Subcutaneous abdominal adipose tissue (tissue), 5 donors: ENCODE data around the gene GNG7.
"Not testable (repeated sequence)": the region's sequence is repeated elsewhere in the genome, so short reads cannot be mapped to it uniquely, and the experiment has no call there.

ENCODE experiments used
- H3K27ac ChIP-seq: one replicate; pipeline ENCODE4 v1.7.0; 2013; ENCODE audit warnings: low read depth, mild to moderate bottlenecking, inconsistent platforms, low read length, moderate library complexity
- H3K27me3 ChIP-seq, 5 donors: one replicate each; pipeline ENCODE4 v1.7.0; 2013; ENCODE audit warnings: low read length in 5 of 5, inconsistent platforms in 1 of 5; ENCODE audit not compliant: control insufficient read depth in 5 of 5, insufficient read depth in 4 of 5
- H3K36me3 ChIP-seq, 5 donors: one replicate each; pipeline ENCODE4 v1.7.0; 2013; ENCODE audit warnings: low read length in 5 of 5; ENCODE audit not compliant: control insufficient read depth in 5 of 5, insufficient read depth in 5 of 5
- H3K4me1 ChIP-seq, 5 donors: one replicate each; pipeline ENCODE4 v1.7.0; 2013; ENCODE audit warnings: low read length in 5 of 5, mild to moderate bottlenecking in 3 of 5, moderate library complexity in 1 of 5; ENCODE audit not compliant: control insufficient read depth in 5 of 5, insufficient read depth in 5 of 5
- H3K4me3 ChIP-seq, 5 donors: one replicate each; pipeline ENCODE4 v1.7.0; 2013; ENCODE audit warnings: low read length in 5 of 5, low read depth in 1 of 5
- H3K9ac ChIP-seq, 5 donors: one replicate each; pipeline ENCODE4 v1.7.0; 2013; ENCODE audit warnings: low read length in 5 of 5, mild to moderate bottlenecking in 4 of 5, moderate library complexity in 3 of 5
- H3K9me3 ChIP-seq, 5 donors: one replicate each; pipeline ENCODE4 v1.7.0; 2013; ENCODE audit warnings: low read length in 5 of 5; ENCODE audit not compliant: control insufficient read depth in 5 of 5
- donor health status: healthy.
- donor health status: healthy.
- donor health status: healthy.
- donor health status: healthy.
- donor health status: healthy.

The GNG7 gene

GRCh38 chr19:2665103-2665502 is 37.4 kb downstream of the GNG7 start:
- H3K27ac ChIP-seq: no peak overlapping the region
- no peaks in the 10 kb centered on the region for H3K27me3 ChIP-seq

GRCh38 chr19:2663920-2664571 is 38.4 kb downstream of the GNG7 start:
- Histone ChIP-seq H3K4me1 (no peaks in the 10 kb centered on the region), H3K36me3 (no peaks in the 10 kb centered on the region), H3K9me3 (peaks cover 0 to 13% (median 8%) of the 10 kb centered on the region in 5 donors), H3K9ac (no peak overlapping the region), H3K27ac (no peak overlapping the region), H3K27me3 (no peaks in the 10 kb centered on the region), H3K4me3 (no peak overlapping the region)

More at GRCh38 chr19:2665103-2665502, 37.4 kb downstream of the GNG7 start:
- no peaks in the 10 kb centered on the region for H3K36me3 ChIP-seq
- H3K9me3 ChIP-seq: peaks cover 0 to 13% (median 8%) of the 10 kb centered on the region in 5 donors
- H3K4me1 ChIP-seq: no peaks in the 10 kb centered on the region
- no peak overlapping the region for H3K4me3 ChIP-seq
- no peak overlapping the region for H3K9ac ChIP-seq

- Histone ChIP-seq H3K9ac (no peak overlapping the region), H3K4me3 (no peak overlapping the region), H3K4me1 (no peaks in the 10 kb centered on the region), H3K27ac (no peak overlapping the region), H3K9me3 (peaks cover 0 to 13% (median 8%) of the 10 kb centered on the region in 5 donors), H3K27me3 (no peaks in the 10 kb centered on the region), H3K36me3 (no peaks in the 10 kb centered on the region)
These were observed 40.9 kb downstream of the GNG7 start for GRCh38 chr19:2661615-2662014.

- Histone ChIP-seq H3K27ac (no peak overlapping the region), H3K9ac (no peak overlapping the region), H3K36me3 (no peaks in the 10 kb centered on the region), H3K9me3 (peaks cover 0 to 13% (median 8%) of the 10 kb centered on the region in 5 donors), H3K27me3 (no peaks in the 10 kb centered on the region), H3K4me1 (no peaks in the 10 kb centered on the region), H3K4me3 (no peak overlapping the region)
These were observed 42.5 kb downstream of the GNG7 start for GRCh38 chr19:2659856-2660432.

- Histone ChIP-seq H3K27me3 (peaks cover 0 to 14% (median 7%) of the 10 kb centered on the region in 5 donors), H3K36me3 (no peaks in the 10 kb centered on the region), H3K9me3 (peaks cover 0 to 2% (median under 1%) of the 10 kb centered on the region in 5 donors), H3K27ac (no peak overlapping the region), H3K4me3 (no peak overlapping the region), H3K4me1 (no peaks in the 10 kb centered on the region), H3K9ac (no peak overlapping the region)
These were observed 46.0 kb downstream of the GNG7 start for GRCh38 chr19:2656533-2656932.

- H3K9me3 ChIP-seq: no peaks in the 10 kb centered on the region
- peaks cover 0 to 14% (median 7%) of the 10 kb centered on the region in 5 donors for H3K27me3 ChIP-seq
- H3K36me3 ChIP-seq: no peaks in the 10 kb centered on the region
- no peaks in the 10 kb centered on the region for H3K4me1 ChIP-seq
- no peak overlapping the region for H3K27ac ChIP-seq
- no peak overlapping the region for H3K4me3 ChIP-seq
- no peak overlapping the region for H3K9ac ChIP-seq
These were observed 48.5 kb downstream of the GNG7 start for GRCh38 chr19:2653710-2654707.

GRCh38 chr19:2653218-2653617 is 49.3 kb downstream of the GNG7 start:
- H3K27ac ChIP-seq: no peak overlapping the region
- H3K27me3 ChIP-seq: peaks cover 0 to 14% (median 7%) of the 10 kb centered on the region in 5 donors
- H3K36me3 ChIP-seq: no peaks in the 10 kb centered on the region
- H3K9me3 ChIP-seq: no peaks in the 10 kb centered on the region
- H3K9ac ChIP-seq: no peak overlapping the region
- H3K4me3 ChIP-seq: no peak overlapping the region
- no peaks in the 10 kb centered on the region for H3K4me1 ChIP-seq

GRCh38 chr19:2652504-2653099 is 49.9 kb downstream of the GNG7 start:
- H3K4me1 ChIP-seq: no peaks in the 10 kb centered on the region
- no peaks in the 10 kb centered on the region for H3K9me3 ChIP-seq
- H3K27me3 ChIP-seq: peaks cover 0 to 14% (median 7%) of the 10 kb centered on the region in 5 donors
- H3K36me3 ChIP-seq: no peaks in the 10 kb centered on the region
- H3K27ac ChIP-seq: no peak overlapping the region
- H3K4me3 ChIP-seq: no peak overlapping the region
- H3K9ac ChIP-seq: no peak overlapping the region

GRCh38 chr19:2651002-2651733 is 51.3 kb downstream of the GNG7 start:
- H3K27me3 ChIP-seq: peaks cover 3 to 14% (median 7%) of the 10 kb centered on the region in 5 donors
- H3K27ac ChIP-seq, H3K4me3 ChIP-seq, H3K9me3 ChIP-seq, H3K36me3 ChIP-seq, H3K9ac ChIP-seq, H3K4me1 ChIP-seq: not testable (repeated sequence)
